Adipocyte (in vitro differentiated cells): ENCODE measurements around the gene PRXL2B.

Experiments
- DNase-seq: peaks from one replicate; pipeline ENCODE4 v3.0.0-alpha.2; 2015; ENCODE audit warnings: low read depth
- H3K27me3 ChIP-seq: replicated peaks from 2 replicates; pipeline ENCODE4 v1.7.0; 2013; ENCODE audit warnings: mild to moderate bottlenecking, low read length, moderate library complexity; ENCODE audit not compliant: control insufficient read depth, insufficient read depth
- H3K36me3 ChIP-seq: 2 replicates; pipeline ENCODE4 v1.7.0; 2013; ENCODE audit warnings: low read length, mild to moderate bottlenecking, moderate library complexity; ENCODE audit not compliant: control insufficient read depth, insufficient read depth, severe bottlenecking
- H3K4me1 ChIP-seq: 2 replicates; pipeline ENCODE4 v1.7.0; 2013; ENCODE audit warnings: mild to moderate bottlenecking, low read length, moderate library complexity; ENCODE audit not compliant: control insufficient read depth, insufficient read depth
- H3K4me3 ChIP-seq: 2 replicates; pipeline ENCODE4 v1.7.0; 2013; ENCODE audit warnings: mild to moderate bottlenecking, low read length, moderate library complexity
- H3K9ac ChIP-seq: 2 replicates; pipeline ENCODE4 v1.7.0; 2013; ENCODE audit warnings: mild to moderate bottlenecking, low read length, moderate library complexity
- H3K9me3 ChIP-seq: 2 replicates; pipeline ENCODE4 v1.7.0; 2013; ENCODE audit warnings: mild to moderate bottlenecking, low read length, moderate library complexity; ENCODE audit not compliant: control insufficient read depth

The PRXL2B gene, protein sequence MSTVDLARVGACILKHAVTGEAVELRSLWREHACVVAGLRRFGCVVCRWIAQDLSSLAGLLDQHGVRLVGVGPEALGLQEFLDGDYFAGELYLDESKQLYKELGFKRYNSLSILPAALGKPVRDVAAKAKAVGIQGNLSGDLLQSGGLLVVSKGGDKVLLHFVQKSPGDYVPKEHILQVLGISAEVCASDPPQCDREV

DNA sequence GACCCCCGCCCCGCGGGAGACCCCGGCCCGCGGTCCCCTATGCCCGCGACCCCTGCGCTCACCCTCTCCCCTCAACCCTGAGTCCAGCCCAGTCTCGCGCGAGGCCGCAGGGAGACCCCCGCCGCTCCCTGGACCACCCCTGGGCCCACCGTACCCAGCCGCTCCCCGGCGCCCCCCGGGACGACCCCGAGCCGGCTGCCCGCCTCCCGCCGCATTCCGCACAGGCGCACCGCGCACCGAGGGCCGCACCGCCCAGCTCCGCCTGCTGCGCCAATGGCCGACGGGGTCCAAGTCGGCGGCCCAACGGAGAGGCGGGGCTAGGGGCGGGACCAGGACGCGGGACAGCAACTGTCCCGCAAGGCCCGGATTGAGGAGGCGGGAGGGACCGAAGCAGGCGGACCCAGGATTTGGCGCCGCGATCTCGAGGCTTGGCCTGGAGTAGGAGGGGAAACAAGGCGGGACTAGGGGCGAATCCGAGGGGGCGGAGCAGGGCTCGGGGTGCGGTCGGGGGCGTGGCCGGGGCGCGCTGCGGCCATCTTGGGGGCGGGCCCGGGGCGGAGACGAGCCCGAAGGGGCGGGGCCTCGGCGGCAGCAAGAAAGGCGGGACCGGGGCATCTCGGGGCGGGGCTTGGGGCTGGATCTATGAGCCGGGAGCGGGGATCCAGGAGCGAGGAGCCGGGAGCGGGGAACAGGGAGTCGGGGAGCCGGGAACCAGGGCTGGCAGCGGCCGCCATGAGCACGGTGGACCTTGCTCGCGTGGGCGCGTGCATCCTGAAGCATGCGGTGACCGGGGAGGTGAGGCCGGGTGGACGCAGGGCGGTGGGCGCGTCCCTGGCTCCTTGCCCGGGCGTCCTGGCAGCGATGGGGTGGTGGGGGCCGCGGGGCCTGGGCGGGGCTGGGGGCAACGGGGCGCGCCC, at the start of gene PRXL2B:
TSS of gene PRXL2B (plus strand) at position 624 of the 917 bp plus-strand sequence. CDS start at position 733, 109 bp downstream.
- Histone ChIP-seq H3K4me1 (peaks cover 4% of the 10 kb centered on the region), H3K9me3 (no peaks in the 10 kb centered on the region), H3K36me3 (no peaks in the 10 kb centered on the region), H3K9ac (peak within 1 kb of the TSS; percentile 91), H3K27me3 (no peaks in the 10 kb centered on the region), H3K4me3 (peak within 1 kb of the TSS; percentile 91)
- peak; percentile 100 for DNase-seq

DNA sequence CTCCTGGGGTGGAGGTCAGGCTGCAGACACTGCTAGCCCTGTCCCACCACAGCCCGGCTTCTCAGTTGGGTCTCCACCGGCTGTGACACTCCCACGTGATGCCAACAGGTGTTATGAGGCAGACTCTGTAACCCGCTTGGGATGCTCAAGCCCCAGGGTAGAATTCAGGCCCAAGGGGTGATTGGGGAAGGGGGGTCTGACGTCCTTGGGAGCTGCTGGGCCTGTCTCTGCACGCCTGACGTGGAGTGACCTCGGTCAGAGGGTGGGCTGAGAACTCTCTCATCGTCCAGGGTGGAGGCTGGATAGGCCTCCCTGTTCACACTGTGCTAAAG, 48.8 kb upstream of the PRXL2B start:
- peaks cover 51% of the 10 kb centered on the region for H3K27me3 ChIP-seq
- H3K9me3 ChIP-seq, result no peaks in the 10 kb centered on the region
- no peak overlapping the region for H3K9ac ChIP-seq
- H3K36me3 ChIP-seq, result no peaks in the 10 kb centered on the region
- DNase-seq, result no peak
- H3K4me1 ChIP-seq, result no peaks in the 10 kb centered on the region
- no peak overlapping the region for H3K4me3 ChIP-seq

DNA sequence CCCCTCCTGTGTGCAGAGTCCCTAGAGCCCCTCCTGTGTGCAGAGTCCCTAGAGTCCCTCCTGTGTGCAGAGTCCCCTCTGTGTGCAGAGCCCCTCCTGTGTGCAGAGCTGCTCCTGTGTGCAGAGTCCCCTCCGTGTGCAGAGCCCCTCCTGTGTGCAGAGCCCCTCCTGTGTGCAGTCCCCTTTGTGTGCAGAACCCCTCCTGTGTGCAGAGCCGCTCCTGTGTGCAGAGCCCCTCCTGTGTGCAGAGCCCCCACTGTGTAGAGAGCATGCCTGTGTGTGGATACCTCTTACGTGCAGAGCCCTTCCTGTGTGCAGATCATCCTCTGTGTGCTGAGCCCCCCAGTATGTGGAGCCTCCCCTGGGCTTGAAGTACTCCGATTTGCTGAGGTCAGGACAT, 48.2 kb upstream of the PRXL2B start:
- Histone ChIP-seq H3K36me3 (no peaks in the 10 kb centered on the region), H3K4me1 (no peaks in the 10 kb centered on the region), H3K9ac (no peak overlapping the region), H3K9me3 (no peaks in the 10 kb centered on the region), H3K4me3 (no peak overlapping the region), H3K27me3 (peaks cover 48% of the 10 kb centered on the region)
- DNase-seq, result no peak

DNA sequence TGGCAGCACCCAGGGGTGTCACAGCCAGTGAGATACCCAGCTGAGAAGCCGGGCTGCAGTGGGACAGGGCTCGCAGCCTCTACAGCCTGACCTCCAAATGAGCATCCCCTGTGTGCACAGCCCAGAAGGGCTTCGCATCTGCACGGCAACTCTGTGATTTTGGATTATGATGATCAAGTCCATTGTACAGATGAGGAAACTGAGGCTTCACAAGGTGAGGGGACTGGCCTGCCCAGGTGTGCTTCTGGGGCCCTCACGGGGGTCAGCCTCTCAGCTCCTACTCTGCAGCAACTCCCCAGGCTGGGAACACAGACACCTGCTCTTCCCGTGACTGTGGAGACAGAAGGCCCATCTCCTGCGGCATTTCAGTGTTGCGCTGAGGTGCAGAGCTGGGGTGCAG, 47.7 kb upstream of the PRXL2B start:
- H3K9ac ChIP-seq, result no peak overlapping the region
- no peak for DNase-seq
- no peak overlapping the region for H3K4me3 ChIP-seq
- no peaks in the 10 kb centered on the region for H3K4me1 ChIP-seq
- H3K9me3 ChIP-seq, result no peaks in the 10 kb centered on the region
- peaks cover 45% of the 10 kb centered on the region for H3K27me3 ChIP-seq
- no peaks in the 10 kb centered on the region for H3K36me3 ChIP-seq

DNA sequence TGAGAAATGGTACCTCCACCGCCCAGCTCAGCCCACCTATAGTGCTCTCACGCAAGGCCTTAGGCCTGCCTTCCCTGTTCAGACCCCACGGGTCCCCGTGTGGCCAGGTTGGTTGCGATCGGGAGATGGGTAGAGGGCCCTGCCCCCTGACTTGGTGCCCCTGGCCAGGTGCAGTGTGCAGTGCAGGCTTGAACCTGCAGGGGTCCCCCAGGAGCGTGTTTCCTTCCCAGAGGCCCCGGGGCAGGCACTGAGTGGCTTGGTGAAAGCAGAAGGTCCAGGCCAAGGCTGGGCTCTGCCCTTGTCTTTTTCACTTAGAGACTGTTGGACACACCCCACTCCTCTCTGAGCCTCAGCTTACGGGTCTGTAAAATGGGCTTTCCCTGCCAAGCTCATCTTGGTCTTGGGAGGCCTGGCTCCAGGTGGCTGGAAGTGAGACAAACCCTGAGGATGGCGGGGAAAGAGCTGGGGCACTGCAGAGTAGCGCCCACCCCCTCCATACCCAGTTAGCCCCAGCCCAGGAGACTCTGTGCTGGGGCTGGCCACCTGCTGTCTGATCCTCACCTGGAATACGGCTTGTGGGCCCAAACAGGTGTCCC, 47.2 kb upstream of the PRXL2B start:
- Histone ChIP-seq H3K4me1 (no peaks in the 10 kb centered on the region), H3K36me3 (no peaks in the 10 kb centered on the region), H3K4me3 (no peak overlapping the region), H3K9ac (no peak overlapping the region), H3K27me3 (peaks cover 43% of the 10 kb centered on the region), H3K9me3 (no peaks in the 10 kb centered on the region)
- DNase-seq, result no peak

DNA sequence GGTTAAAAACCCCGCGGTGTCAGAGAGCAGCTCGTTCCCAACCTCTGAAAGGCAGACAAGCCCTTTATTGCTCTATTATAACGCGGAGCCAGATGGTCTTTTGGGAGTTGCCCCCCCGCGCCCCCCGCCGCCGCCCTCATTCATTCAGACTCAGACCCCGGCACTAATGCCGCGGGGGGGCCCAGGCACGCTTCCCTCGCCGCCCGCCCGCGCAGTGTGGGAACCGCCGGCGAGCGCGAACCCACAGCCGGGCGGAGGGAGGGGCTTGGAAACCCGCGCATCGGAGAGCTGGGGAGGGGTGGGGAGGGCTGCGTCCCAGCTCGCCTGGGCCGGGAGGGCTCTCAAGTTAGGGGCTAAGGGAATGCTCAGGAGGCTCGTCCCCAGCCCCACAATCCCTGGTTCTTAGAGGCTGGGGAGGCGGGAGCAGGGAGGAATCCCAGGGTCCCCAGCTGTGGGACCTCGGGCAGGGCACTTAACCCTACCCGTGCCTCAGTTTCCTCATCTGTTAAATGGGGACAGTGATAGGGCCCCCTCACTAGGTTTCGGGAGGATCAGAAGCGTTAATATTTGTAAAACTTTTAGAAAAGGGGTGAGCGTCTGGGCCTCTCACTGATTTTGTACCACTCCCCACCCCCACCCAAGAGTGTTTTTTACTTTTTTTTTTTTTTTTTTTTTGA, 45.6 kb upstream of the PRXL2B start:
- Histone ChIP-seq H3K4me1 (no peaks in the 10 kb centered on the region), H3K36me3 (no peaks in the 10 kb centered on the region), H3K9ac (no peak overlapping the region), H3K9me3 (no peaks in the 10 kb centered on the region), H3K27me3 (peaks cover 30% of the 10 kb centered on the region), H3K4me3 (no peak overlapping the region)
- DNase-seq, result no peak

DNA sequence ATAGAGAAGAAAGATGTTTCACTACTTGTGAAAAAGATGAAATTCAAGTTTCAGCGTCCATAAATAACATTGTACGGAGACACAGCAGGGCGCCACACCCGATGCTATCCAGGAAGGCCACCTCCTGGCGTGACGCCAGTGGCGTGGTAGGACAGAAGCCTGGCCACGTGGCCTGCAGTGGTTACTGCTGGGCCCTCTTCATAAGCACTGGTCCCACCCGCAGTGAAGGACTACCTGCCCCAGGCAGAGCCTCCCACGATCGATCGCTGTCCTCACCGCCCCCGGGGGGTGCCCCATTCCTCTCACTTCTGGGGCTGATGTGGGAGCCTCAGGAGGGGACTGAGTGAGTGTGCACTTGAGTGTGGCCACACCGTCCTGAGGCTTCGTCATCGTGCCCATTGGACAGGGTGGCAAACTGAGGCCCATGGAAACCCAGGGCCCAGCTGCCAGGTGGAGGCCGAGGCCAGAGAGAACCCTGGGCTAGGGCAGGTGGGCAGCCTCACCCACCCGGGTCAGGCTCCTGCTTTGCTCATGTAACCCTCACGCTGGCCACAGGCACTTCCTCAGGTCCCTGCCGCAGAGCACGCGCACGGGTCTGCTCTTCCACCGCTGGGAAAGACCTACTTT, 44.8 kb upstream of the PRXL2B start:
- Histone ChIP-seq H3K9ac (no peak overlapping the region), H3K36me3 (no peaks in the 10 kb centered on the region), H3K4me3 (no peak overlapping the region), H3K4me1 (peaks cover 2% of the 10 kb centered on the region), H3K9me3 (no peaks in the 10 kb centered on the region), H3K27me3 (peaks cover 24% of the 10 kb centered on the region)
- DNase-seq, result no peak

DNA sequence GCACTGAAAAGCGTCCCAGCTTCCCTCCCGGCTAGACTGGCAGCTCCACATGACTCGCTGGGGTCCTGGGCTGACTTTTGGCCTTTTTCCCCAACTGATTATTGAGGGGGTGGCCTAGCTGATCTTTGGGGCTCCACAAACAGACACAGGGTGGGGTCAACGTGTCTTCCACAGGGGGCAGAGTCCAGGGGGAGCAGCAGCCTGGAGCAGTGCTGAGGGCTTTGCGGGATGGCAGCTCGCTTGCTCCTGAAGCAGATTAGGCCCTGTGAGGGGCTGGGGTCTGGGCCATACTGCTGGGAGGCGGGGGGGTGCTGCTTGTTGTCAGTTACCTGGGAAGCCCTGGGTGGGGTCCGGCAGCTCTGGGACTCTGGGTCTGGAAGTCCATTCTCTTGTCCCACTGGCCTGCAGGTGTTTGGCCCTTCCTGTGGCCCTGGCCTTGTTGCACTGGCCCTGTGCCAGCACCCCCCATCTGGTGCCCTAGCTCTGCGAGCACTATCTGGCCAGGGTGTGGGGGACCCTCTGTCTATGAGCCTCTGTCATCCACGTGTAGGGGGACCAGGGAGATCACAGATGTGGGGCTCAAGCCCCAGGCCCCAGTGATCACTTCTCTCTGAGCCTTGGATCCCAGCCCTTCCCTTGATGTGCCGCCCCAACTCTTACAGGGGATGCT, 44.2 kb upstream of the PRXL2B start:
- Histone ChIP-seq H3K9me3 (no peaks in the 10 kb centered on the region), H3K36me3 (no peaks in the 10 kb centered on the region), H3K4me1 (peaks cover 8% of the 10 kb centered on the region), H3K27me3 (peaks cover 22% of the 10 kb centered on the region), H3K9ac (no peak overlapping the region), H3K4me3 (no peak overlapping the region)
- DNase-seq, result no peak

DNA sequence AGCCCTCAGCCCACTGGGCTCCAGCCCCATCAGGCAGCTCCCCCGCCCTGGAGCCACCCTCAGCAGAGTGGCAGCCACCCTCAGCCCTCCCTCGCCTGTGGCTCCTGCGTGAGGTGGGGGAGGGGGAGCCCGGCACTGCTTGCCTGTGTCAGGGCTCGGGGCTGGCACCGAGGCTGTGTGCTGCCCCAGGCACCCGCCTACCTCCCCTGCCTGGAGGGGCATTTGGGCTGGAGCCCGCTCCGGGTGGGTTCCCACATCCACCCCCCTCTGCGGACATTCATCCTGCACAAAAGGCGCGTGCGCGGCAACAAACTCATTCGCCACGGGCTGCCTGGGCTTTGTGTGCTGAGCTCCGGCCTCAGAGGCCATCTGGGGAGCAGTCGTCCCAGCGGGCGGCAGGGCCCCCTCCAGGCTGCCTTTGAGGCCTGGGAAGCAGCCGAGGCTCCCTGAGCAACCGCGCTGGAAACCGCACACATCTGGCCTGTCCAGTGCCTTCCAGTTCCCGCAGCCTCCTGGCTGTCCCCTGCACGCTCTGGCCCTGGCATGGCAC, 43.0 kb upstream of the PRXL2B start:
- Histone ChIP-seq H3K9ac (no peak overlapping the region), H3K36me3 (no peaks in the 10 kb centered on the region), H3K4me1 (peaks cover 16% of the 10 kb centered on the region), H3K27me3 (peaks cover 11% of the 10 kb centered on the region), H3K4me3 (no peak overlapping the region), H3K9me3 (no peaks in the 10 kb centered on the region)
- DNase-seq, result no peak

DNA sequence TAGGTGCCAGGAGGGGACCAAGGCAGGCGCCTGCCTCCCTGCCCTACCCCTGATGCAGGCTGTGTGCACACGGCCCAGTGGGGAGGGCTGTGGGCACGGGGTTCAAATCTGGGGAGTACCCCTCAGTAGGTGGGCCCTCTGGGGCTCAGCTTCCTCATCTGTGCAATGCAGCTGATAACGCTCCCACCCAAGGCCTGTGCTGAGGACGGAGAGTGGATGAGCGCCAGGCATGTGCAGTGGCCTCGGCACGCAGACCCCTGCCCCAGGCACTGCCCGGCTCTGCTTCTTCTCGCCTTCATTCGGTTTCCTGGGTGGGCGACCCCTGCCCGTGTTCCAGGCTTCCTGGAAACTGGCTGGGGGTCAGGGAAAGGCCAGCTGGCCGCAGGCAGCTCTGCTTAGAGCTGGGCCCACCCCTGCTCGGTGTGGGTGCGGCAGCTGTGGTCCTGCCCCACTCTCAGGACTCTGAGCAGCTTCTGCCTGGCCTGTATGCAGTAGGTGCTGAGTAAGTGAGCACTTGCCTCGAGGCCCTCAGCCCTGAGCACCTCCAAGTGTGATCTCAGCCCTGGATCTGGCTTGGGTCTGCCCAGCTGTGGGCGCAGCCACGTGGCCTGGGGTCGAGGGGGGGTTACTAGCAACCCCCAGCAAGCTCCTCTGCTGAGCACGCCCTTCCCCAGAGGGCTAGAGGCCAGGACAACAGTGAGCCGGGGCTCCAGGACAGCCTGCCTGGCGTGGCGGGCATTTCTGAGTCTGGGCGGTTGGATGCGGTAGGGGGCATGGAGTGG, 42.3 kb upstream of the PRXL2B start:
- H3K36me3 ChIP-seq, result no peaks in the 10 kb centered on the region
- peaks cover 7% of the 10 kb centered on the region for H3K27me3 ChIP-seq
- no peaks in the 10 kb centered on the region for H3K9me3 ChIP-seq
- no peak overlapping the region for H3K4me3 ChIP-seq
- peaks cover 21% of the 10 kb centered on the region for H3K4me1 ChIP-seq
- no peak overlapping the region for H3K9ac ChIP-seq
- DNase-seq, result no peak
